Activated naive CD4-positive, alpha-beta T cell treated with anti-CD3 and anti-CD28 coated beads, Interleukin-2, amount 10 ng/mL, durations not matched to agents 5 hours and 36 hours (primary cell): Measurements from ENCODE around the gene TMEM154. TPM values are rescaled to one million over a fixed set of nuclear protein-coding genes. Genes with fewer than 3 reads are reported as not detected.

Source experiments
- total RNA-seq, 2 experiments: library from RNA; stranded (reverse); gene quantifications; one replicate each; pipeline ENCODE4 v1.2.3, GENCODE V29; 2021

The TMEM154 gene, protein sequence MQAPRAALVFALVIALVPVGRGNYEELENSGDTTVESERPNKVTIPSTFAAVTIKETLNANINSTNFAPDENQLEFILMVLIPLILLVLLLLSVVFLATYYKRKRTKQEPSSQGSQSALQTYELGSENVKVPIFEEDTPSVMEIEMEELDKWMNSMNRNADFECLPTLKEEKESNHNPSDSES
- total RNA-seq, result 10 to 100 TPM; 28.8 to 32.2 TPM

DNA sequence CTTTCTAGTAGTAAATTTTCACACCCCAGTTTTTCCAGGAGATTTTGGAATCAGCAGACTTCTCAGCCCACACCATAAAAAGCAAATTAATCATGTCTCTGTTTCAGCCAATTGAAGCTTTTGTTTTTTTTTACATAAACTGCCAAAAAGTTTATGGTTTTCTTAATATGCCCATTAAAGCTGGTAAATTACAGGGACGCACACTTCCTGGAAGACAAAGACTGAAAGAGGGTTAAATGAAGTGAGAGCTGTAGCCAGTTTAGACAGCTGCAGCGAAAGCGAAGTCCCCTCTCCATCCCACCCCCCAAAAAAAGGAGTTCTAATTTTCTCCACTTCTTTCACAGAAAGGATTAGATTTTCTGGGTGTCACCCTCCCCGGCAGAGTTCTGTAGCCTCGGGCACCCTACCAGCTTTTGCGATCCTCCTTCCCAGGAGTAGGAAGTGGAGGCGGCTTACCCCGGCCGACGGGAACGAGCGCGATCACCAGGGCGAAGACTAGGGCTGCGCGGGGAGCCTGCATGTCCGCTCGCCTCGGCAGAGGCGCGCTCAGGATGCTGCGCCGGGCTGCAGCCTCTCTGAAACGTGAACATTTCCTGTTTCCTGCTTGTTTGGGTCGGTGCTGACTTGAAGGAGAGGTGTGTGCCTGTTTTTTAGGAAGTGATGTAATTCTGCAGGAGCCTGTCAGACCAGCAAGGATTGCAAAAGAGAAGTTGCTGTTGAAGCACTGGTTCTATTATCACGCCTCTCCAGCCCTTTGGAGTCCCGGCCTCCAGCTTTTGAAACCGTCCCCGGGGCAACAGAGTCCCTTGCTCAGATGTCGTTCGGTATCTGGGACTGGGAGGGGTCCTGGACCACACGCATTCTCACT, at the start of gene TMEM154:
TMEM154 (minus strand) TSS at position 584 of the 868 bp plus-strand sequence; CDS start at position 520, 64 bp downstream.

Other genes with a start within 250 kb of the TMEM154 start
- 10 to 100 TPM; 53.2 to 53.8 TPM for gene FBXW7, start 143.9 kb downstream of the TMEM154 start, total RNA-seq
- gene TIGD4, start 99.7 kb upstream of the TMEM154 start, total RNA-seq, result under 1 TPM; 0.08 to 0.14 TPM
- gene ARFIP1, start 100.0 kb upstream of the TMEM154 start, total RNA-seq, result 10 to 100 TPM; 18.2 to 19.1 TPM